ENCODE results near the gene TNFSF4.

Gene TNFSF4

GRCh38 chr1:173195596-173196088, 11.5 kb downstream of the TNFSF4 start:
- no peak overlapping the region for H4K91ac ChIP-seq (ENCODE audit: low read depth, low read length, poor library complexity)
- WGBS, 2 donors (ENCODE audit: extremely low coverage in 2 of 2, insufficient read length in 2 of 2, insufficient replicate concordance in 1 of 2): no CpG with 5 or more reads among the region's 5 CpGs
- no peak overlapping the region for H3K27ac ChIP-seq (replicated peaks; ENCODE audit: low read length)
- H3K23ac ChIP-seq (ENCODE audit: low read depth, low read length, poor library complexity): no peak overlapping the region
- H3K4me3 ChIP-seq (ENCODE audit: low read length in 2 of 2): no peak overlapping the region
- H2BK15ac ChIP-seq (ENCODE audit: low read length): no peak overlapping the region
- H4K8ac ChIP-seq (ENCODE audit: low read depth, low read length): no peak overlapping the region
- H3K14ac ChIP-seq (ENCODE audit: low read length): no peak overlapping the region
- H2AK5ac ChIP-seq (ENCODE audit: low read depth, low read length): no peak overlapping the region
- H2AFZ ChIP-seq (ENCODE audit: low read length): no peak overlapping the region
- DNase-seq (ENCODE audit: low spot score): no peak
- no peaks in the 10 kb centered on the region for H3K36me3 ChIP-seq (replicated peaks in 1 of 2; ENCODE audit: control insufficient read depth in 2 of 2, insufficient read depth in 2 of 2, low read length in 2 of 2)
- H3K18ac ChIP-seq (ENCODE audit: low read length): no peak overlapping the region
- H3K4me1 ChIP-seq (ENCODE audit: control insufficient read depth in 2 of 2, insufficient read depth in 1 of 2, low read depth in 1 of 2, low read length in 2 of 2): no peaks in the 10 kb centered on the region
- H3K4me2 ChIP-seq (ENCODE audit: insufficient read depth, low read length, poor library complexity, severe bottlenecking): no peak overlapping the region
- no peaks in the 10 kb centered on the region for H3K27me3 ChIP-seq (ENCODE audit: control insufficient read depth in 3 of 3, insufficient read depth in 3 of 3, low read depth in 1 of 3, low read length in 3 of 3)
- H3K9me3 ChIP-seq (replicated peaks in 1 of 2; ENCODE audit: control insufficient read depth in 2 of 2, insufficient read depth in 1 of 2, low read depth in 1 of 2, low read length in 2 of 2): no peaks in the 10 kb centered on the region
- H2BK5ac ChIP-seq (ENCODE audit: low read length): no peak overlapping the region
- H3K4ac ChIP-seq (ENCODE audit: low read length): no peak overlapping the region
- no peak overlapping the region for H2BK12ac ChIP-seq (ENCODE audit: low read length)
- H3K9ac ChIP-seq (ENCODE audit: low read depth, low read length, poor library complexity): no peak overlapping the region
- no peaks in the 10 kb centered on the region for H3K79me1 ChIP-seq (ENCODE audit: low read depth, low read length)
- no peak overlapping the region for H2BK120ac ChIP-seq (ENCODE audit: low read depth, low read length)

- Histone ChIP-seq H3K36me3 (replicated peaks in 1 of 2; ENCODE audit: control insufficient read depth in 2 of 2, insufficient read depth in 2 of 2, low read length in 2 of 2) (no peaks in the 10 kb centered on the region), H3K4me3 (ENCODE audit: low read length in 2 of 2) (no peak overlapping the region), H3K4me2 (ENCODE audit: insufficient read depth, low read length, poor library complexity, severe bottlenecking) (no peak overlapping the region), H3K4ac (ENCODE audit: low read length) (no peak overlapping the region), H3K23ac (ENCODE audit: low read depth, low read length, poor library complexity) (no peak overlapping the region), H3K14ac (ENCODE audit: low read length) (no peak overlapping the region), H2BK5ac (ENCODE audit: low read length) (no peak overlapping the region), H4K91ac (ENCODE audit: low read depth, low read length, poor library complexity) (no peak overlapping the region), H3K18ac (ENCODE audit: low read length) (no peak overlapping the region), H3K9ac (ENCODE audit: low read depth, low read length, poor library complexity) (no peak overlapping the region), H3K9me3 (replicated peaks in 1 of 2; ENCODE audit: control insufficient read depth in 2 of 2, insufficient read depth in 1 of 2, low read depth in 1 of 2, low read length in 2 of 2) (no peaks in the 10 kb centered on the region), H3K27ac (replicated peaks; ENCODE audit: low read length) (no peak overlapping the region), H2AK5ac (ENCODE audit: low read depth, low read length) (no peak overlapping the region), H3K27me3 (ENCODE audit: control insufficient read depth in 3 of 3, insufficient read depth in 3 of 3, low read depth in 1 of 3, low read length in 3 of 3) (no peaks in the 10 kb centered on the region), H2AFZ (ENCODE audit: low read length) (no peak overlapping the region), H2BK120ac (ENCODE audit: low read depth, low read length) (no peak overlapping the region), H3K4me1 (ENCODE audit: control insufficient read depth in 2 of 2, insufficient read depth in 1 of 2, low read depth in 1 of 2, low read length in 2 of 2) (no peaks in the 10 kb centered on the region), H3K79me1 (ENCODE audit: low read depth, low read length) (no peaks in the 10 kb centered on the region), H4K8ac (ENCODE audit: low read depth, low read length) (no peak overlapping the region), H2BK15ac (ENCODE audit: low read length) (no peak overlapping the region), H2BK12ac (ENCODE audit: low read length) (no peak overlapping the region)
- DNase-seq (ENCODE audit: low spot score): no peak
- WGBS, 2 donors (ENCODE audit: extremely low coverage in 2 of 2, insufficient read length in 2 of 2, insufficient replicate concordance in 1 of 2): no CpG with 5 or more reads among the region's 2 CpGs
These were observed 13.5 kb downstream of the TNFSF4 start for GRCh38 chr1:173193639-173194038.

- Histone ChIP-seq H3K14ac (ENCODE audit: low read length) (no peak overlapping the region), H4K8ac (ENCODE audit: low read depth, low read length) (no peak overlapping the region), H2AK5ac (ENCODE audit: low read depth, low read length) (no peak overlapping the region), H3K4ac (ENCODE audit: low read length) (no peak overlapping the region), H3K4me3 (ENCODE audit: low read length in 2 of 2) (no peak overlapping the region), H2AFZ (ENCODE audit: low read length) (no peak overlapping the region), H3K4me2 (ENCODE audit: insufficient read depth, low read length, poor library complexity, severe bottlenecking) (no peak overlapping the region), H3K9me3 (replicated peaks in 1 of 2; ENCODE audit: control insufficient read depth in 2 of 2, insufficient read depth in 1 of 2, low read depth in 1 of 2, low read length in 2 of 2) (no peaks in the 10 kb centered on the region), H2BK5ac (ENCODE audit: low read length) (no peak overlapping the region), H3K23ac (ENCODE audit: low read depth, low read length, poor library complexity) (no peak overlapping the region), H4K91ac (ENCODE audit: low read depth, low read length, poor library complexity) (no peak overlapping the region), H3K79me1 (ENCODE audit: low read depth, low read length) (no peaks in the 10 kb centered on the region), H3K4me1 (ENCODE audit: control insufficient read depth in 2 of 2, insufficient read depth in 1 of 2, low read depth in 1 of 2, low read length in 2 of 2) (no peaks in the 10 kb centered on the region), H2BK12ac (ENCODE audit: low read length) (no peak overlapping the region), H3K36me3 (replicated peaks in 1 of 2; ENCODE audit: control insufficient read depth in 2 of 2, insufficient read depth in 2 of 2, low read length in 2 of 2) (no peaks in the 10 kb centered on the region), H3K9ac (ENCODE audit: low read depth, low read length, poor library complexity) (no peak overlapping the region), H2BK120ac (ENCODE audit: low read depth, low read length) (no peak overlapping the region), H3K27me3 (ENCODE audit: control insufficient read depth in 3 of 3, insufficient read depth in 3 of 3, low read depth in 1 of 3, low read length in 3 of 3) (no peaks in the 10 kb centered on the region), H3K27ac (replicated peaks; ENCODE audit: low read length) (no peak overlapping the region), H2BK15ac (ENCODE audit: low read length) (no peak overlapping the region), H3K18ac (ENCODE audit: low read length) (no peak overlapping the region)
- no CpG with 5 or more reads among the region's 2 CpGs for WGBS, 2 donors (ENCODE audit: extremely low coverage in 2 of 2, insufficient read length in 2 of 2, insufficient replicate concordance in 1 of 2)
- DNase-seq (ENCODE audit: low spot score): no peak
These were observed 16.0 kb downstream of the TNFSF4 start for GRCh38 chr1:173191011-173191705.

GRCh38 chr1:173190101-173190936, 16.8 kb downstream of the TNFSF4 start:
- Histone ChIP-seq H3K18ac (ENCODE audit: low read length) (no peak overlapping the region), H3K9me3 (replicated peaks in 1 of 2; ENCODE audit: control insufficient read depth in 2 of 2, insufficient read depth in 1 of 2, low read depth in 1 of 2, low read length in 2 of 2) (no peaks in the 10 kb centered on the region), H2BK12ac (ENCODE audit: low read length) (no peak overlapping the region), H3K36me3 (replicated peaks in 1 of 2; ENCODE audit: control insufficient read depth in 2 of 2, insufficient read depth in 2 of 2, low read length in 2 of 2) (no peaks in the 10 kb centered on the region), H3K23ac (ENCODE audit: low read depth, low read length, poor library complexity) (no peak overlapping the region), H3K79me1 (ENCODE audit: low read depth, low read length) (no peaks in the 10 kb centered on the region), H2AK5ac (ENCODE audit: low read depth, low read length) (no peak overlapping the region), H4K8ac (ENCODE audit: low read depth, low read length) (no peak overlapping the region), H4K91ac (ENCODE audit: low read depth, low read length, poor library complexity) (no peak overlapping the region), H2BK120ac (ENCODE audit: low read depth, low read length) (no peak overlapping the region), H3K4me1 (ENCODE audit: control insufficient read depth in 2 of 2, insufficient read depth in 1 of 2, low read depth in 1 of 2, low read length in 2 of 2) (no peaks in the 10 kb centered on the region), H3K14ac (ENCODE audit: low read length) (no peak overlapping the region), H3K4ac (ENCODE audit: low read length) (no peak overlapping the region), H2BK5ac (ENCODE audit: low read length) (no peak overlapping the region), H3K4me3 (ENCODE audit: low read length in 2 of 2) (no peak overlapping the region), H3K4me2 (ENCODE audit: insufficient read depth, low read length, poor library complexity, severe bottlenecking) (no peak overlapping the region), H3K27me3 (ENCODE audit: control insufficient read depth in 3 of 3, insufficient read depth in 3 of 3, low read depth in 1 of 3, low read length in 3 of 3) (no peaks in the 10 kb centered on the region), H2AFZ (ENCODE audit: low read length) (no peak overlapping the region), H2BK15ac (ENCODE audit: low read length) (no peak overlapping the region), H3K27ac (replicated peaks; ENCODE audit: low read length) (no peak overlapping the region), H3K9ac (ENCODE audit: low read depth, low read length, poor library complexity) (no peak overlapping the region)
- DNase-seq (ENCODE audit: low spot score): no peak
- no CpG with 5 or more reads among the region's 10 CpGs for WGBS, 2 donors (ENCODE audit: extremely low coverage in 2 of 2, insufficient read length in 2 of 2, insufficient replicate concordance in 1 of 2)
